ENCODE results near the gene MMADHC. TPM values are rescaled to one million over a fixed set of nuclear protein-coding genes. Genes with fewer than 3 reads are reported as not detected.

Gene MMADHC
- total and polyA plus RNA-seq, 9 of the 15 experiments (the other 6 are each of a cell fraction or from before 2014, with no cell fraction given): 187 to 850 (median 271) TPM

DNA sequence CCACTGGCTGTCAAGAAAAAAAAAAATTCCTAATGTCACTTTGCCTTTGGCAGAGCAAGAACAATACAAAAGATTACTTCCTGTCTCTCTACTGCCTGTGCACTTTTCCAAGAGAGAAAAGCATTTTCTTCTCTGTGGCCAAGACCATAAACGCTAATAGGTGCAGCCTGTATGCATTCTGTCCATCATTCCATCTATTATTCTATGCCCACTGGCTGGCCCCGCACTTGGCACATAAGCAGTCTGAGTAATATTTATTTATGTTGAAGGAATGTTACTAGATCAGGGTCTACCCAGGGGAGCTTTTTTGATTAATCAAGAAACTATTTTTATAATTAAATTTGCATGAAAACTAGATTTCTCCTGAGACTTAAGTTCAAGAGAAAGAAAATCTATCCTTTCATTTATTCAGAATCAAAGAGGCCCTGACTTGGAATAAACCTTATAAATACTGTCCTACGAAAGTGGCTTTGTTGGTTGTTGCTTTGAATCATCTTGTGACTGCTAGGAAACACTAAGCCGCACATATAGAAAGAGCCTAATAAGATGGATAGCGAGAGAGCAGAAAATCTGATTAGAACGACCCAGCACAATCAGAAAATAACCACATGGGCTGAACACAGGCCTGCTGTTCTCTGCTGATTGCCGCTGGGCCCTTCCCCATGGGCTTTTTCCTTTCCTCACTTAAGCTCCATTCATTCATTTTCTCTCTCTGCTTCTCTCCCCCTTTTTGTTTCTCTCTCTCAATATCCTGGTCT is 59.4 kb downstream of the MMADHC start (continued):
- TF ChIP-seq ZNF764 (CRISPR knock-in tag; IDR thresholded peaks at IDR 0.05; ENCODE audit: low read depth): no peak

DNA sequence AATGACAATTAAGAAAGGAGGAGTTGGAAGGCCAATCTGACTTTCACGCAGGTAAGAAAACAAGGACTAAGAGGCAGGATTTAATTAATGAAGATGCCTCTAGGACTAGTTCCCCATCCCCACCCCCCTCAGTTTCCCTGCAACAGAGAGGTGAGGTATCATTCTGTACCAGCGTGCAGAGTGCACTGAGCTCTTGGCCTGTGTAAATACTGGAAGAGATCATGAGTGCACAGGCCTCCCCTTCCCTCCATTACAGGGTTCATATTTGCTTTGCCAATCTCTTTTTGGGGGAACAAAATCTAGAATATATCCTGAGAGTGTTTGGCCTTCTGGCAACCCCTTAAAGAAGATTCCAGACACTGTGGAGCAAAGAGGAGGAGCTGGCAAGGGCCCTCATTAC is 60.9 kb downstream of the MMADHC start:
- ChIA-PET POLR2A (interaction anchor here (1.0 kb wide), 1 partner anchor 50 kb away, joined by 3 read pairs; no protein-coding TSS in a partner anchor), CTCF (ENCODE audit: low intra/inter-chr PET ratio) (no interaction called here)
- WGBS (ENCODE audit: insufficient coverage, low coverage, missing lambda C conversion rate): 2% methylated on average over 2 of the region's 2 CpGs
- Histone ChIP-seq H3K36me3 (ENCODE audit: control insufficient read depth, insufficient read depth, low read length) (no peaks in the 10 kb centered on the region), H3K4me3 (no peak overlapping the region), H3K9ac (ENCODE audit: insufficient read depth in 1 of 2, low read depth in 2 of 2, low read length in 2 of 2) (no peak overlapping the region), H3K9me3 (replicated peaks; ENCODE audit: control insufficient read depth, insufficient read depth, low read depth, low read length) (no peaks in the 10 kb centered on the region), H3K9me1 (ENCODE audit: control insufficient read depth, insufficient read depth, low read length) (no peaks in the 10 kb centered on the region), H3K4me2 (ENCODE audit: insufficient read depth, low read length) (no peak overlapping the region), H2AFZ (ENCODE audit: low read depth, low read length) (no peak overlapping the region), H3K79me2 (ENCODE audit: control insufficient read depth, insufficient read depth, low read length) (no peaks in the 10 kb centered on the region), H3K27me3 (ENCODE audit: control insufficient read depth in 2 of 2, insufficient read depth in 2 of 2, low read length in 2 of 2) (0 out of 5 replicates have a peak, but pooled peaks cover 0 to 4% of the 10 kb centered on the region in 2 experiments), H3K4me1 (replicated peaks in 1 of 2; ENCODE audit: control insufficient read depth in 2 of 2, insufficient read depth in 2 of 2, low read length in 2 of 2) (no peaks in the 10 kb centered on the region), H3K27ac (ENCODE audit: extremely low read depth, low read depth, low read length) (no peak overlapping the region), H4K20me1 (replicated peaks; ENCODE audit: control insufficient read depth, insufficient read depth, low read length) (no peaks in the 10 kb centered on the region)
- no peak for FAIRE-seq
- in situ Hi-C loops (cut with MboI) (no loop called here), intact Hi-C loops (cut with micrococcal nuclease) (no loop called here)
- no peak for DNase-seq (ENCODE audit: extremely low read depth in 1 of 4, low spot score in 3 of 4)
- no TSS peak for BruUV-seq (replicated peaks)
- no peak for ATAC-seq
- TF ChIP-seq EGR1 (conservative IDR thresholded peaks at IDR 0.05) (no peak), U2AF2 (optimal IDR thresholded peaks at IDR 0.05; ENCODE audit: low read depth, low read length) (no peak), HDAC8 (tag; IDR thresholded peaks at IDR 0.05) (no peak), ZMIZ1 (IDR thresholded peaks at IDR 0.05; ENCODE audit: low read depth in 2 of 2, low read length in 2 of 2) (no peak), SAFB2 (IDR thresholded peaks at IDR 0.05; ENCODE audit: borderline replicate concordance, low read depth, low read length, severe bottlenecking) (no peak), ZBTB7A (IDR thresholded peaks at IDR 0.05; ENCODE audit: borderline replicate concordance, control insufficient read depth, low read depth, low read length) (no peak)
- TF ChIP-seq, protein P1, sequence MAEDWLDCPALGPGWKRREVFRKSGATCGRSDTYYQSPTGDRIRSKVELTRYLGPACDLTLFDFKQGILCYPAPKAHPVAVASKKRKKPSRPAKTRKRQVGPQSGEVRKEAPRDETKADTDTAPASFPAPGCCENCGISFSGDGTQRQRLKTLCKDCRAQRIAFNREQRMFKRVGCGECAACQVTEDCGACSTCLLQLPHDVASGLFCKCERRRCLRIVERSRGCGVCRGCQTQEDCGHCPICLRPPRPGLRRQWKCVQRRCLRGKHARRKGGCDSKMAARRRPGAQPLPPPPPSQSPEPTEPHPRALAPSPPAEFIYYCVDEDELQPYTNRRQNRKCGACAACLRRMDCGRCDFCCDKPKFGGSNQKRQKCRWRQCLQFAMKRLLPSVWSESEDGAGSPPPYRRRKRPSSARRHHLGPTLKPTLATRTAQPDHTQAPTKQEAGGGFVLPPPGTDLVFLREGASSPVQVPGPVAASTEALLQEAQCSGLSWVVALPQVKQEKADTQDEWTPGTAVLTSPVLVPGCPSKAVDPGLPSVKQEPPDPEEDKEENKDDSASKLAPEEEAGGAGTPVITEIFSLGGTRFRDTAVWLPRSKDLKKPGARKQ (CRISPR knock-in tag; IDR thresholded peaks at IDR 0.05): no peak
- TF ChIP-seq, protein P2, sequence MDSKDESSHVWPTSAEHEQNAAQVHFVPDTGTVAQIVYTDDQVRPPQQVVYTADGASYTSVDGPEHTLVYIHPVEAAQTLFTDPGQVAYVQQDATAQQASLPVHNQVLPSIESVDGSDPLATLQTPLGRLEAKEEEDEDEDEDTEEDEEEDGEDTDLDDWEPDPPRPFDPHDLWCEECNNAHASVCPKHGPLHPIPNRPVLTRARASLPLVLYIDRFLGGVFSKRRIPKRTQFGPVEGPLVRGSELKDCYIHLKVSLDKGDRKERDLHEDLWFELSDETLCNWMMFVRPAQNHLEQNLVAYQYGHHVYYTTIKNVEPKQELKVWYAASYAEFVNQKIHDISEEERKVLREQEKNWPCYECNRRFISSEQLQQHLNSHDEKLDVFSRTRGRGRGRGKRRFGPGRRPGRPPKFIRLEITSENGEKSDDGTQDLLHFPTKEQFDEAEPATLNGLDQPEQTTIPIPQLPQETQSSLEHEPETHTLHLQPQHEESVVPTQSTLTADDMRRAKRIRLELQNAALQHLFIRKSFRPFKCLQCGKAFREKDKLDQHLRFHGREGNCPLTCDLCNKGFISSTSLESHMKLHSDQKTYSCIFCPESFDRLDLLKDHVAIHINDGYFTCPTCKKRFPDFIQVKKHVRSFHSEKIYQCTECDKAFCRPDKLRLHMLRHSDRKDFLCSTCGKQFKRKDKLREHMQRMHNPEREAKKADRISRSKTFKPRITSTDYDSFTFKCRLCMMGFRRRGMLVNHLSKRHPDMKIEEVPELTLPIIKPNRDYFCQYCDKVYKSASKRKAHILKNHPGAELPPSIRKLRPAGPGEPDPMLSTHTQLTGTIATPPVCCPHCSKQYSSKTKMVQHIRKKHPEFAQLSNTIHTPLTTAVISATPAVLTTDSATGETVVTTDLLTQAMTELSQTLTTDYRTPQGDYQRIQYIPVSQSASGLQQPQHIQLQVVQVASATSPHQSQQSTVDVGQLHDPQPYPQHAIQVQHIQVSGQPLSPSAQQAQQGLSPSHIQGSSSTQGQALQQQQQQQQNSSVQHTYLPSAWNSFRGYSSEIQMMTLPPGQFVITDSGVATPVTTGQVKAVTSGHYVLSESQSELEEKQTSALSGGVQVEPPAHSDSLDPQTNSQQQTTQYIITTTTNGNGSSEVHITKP (IDR thresholded peaks at IDR 0.05; ENCODE audit: partially characterized antibody): no peak

Measured in K562 (cell line).